Chondrocyte (in vitro differentiated cells): Measurements from ENCODE around the gene BCKDK. TPM values are rescaled to one million over a fixed set of nuclear protein-coding genes. Genes with fewer than 3 reads are reported as not detected.

Source experiments
- DNase-seq: peaks from one replicate; pipeline ENCODE4 v3.0.0; 2021; ENCODE audit warnings: mixed read lengths, low spot score
- H3K27ac Mint-ChIP-seq: one replicate; pipeline ENCODE4 v1.8.0; 2021; ENCODE audit warnings: mild to moderate bottlenecking, moderate library complexity, mixed read lengths; ENCODE audit not compliant: unreplicated experiment
- H3K27me3 Mint-ChIP-seq: 2 replicates; pipeline ENCODE4 v1.8.0; 2021; ENCODE audit warnings: low read depth, mixed read lengths
- H3K36me3 Mint-ChIP-seq: 2 replicates; pipeline ENCODE4 v1.8.0; 2021; ENCODE audit warnings: low read depth, mixed read lengths
- H3K4me1 Mint-ChIP-seq: 2 replicates; pipeline ENCODE4 v1.8.0; 2021; ENCODE audit warnings: low read depth, mild to moderate bottlenecking, mixed read lengths
- H3K4me3 Mint-ChIP-seq: one replicate; pipeline ENCODE4 v1.8.0; 2021; ENCODE audit warnings: mild to moderate bottlenecking, moderate library complexity, mixed read lengths; ENCODE audit not compliant: unreplicated experiment
- H3K9me3 Mint-ChIP-seq: 2 replicates; pipeline ENCODE4 v1.8.0; 2021; ENCODE audit warnings: low read depth, mixed read lengths
- CTCF ChIP-seq: fragments of 200-600 bp; sonication (generic); IDR thresholded peaks from 2 replicates; pipeline ENCODE4 v1.5.0; 2021; ENCODE audit warnings: antibody characterized with exemption, mild to moderate bottlenecking, moderate library complexity
- total RNA-seq: library from RNA; stranded (reverse); gene quantifications from 3 replicates; pipeline ENCODE4 v1.2.1, GENCODE V29; 2021

The BCKDK gene
- total RNA-seq, 1 donor from 2014 or later = 36.3 TPM

GRCh38 chr16:31145398-31145990, 37.3 kb downstream of the BCKDK start:
- no peaks in the 10 kb centered on the region for H3K36me3 Mint-ChIP-seq
- DNase-seq = no peak
- peaks cover 18% of the 10 kb centered on the region for H3K27me3 Mint-ChIP-seq
- H3K9me3 Mint-ChIP-seq = no peaks in the 10 kb centered on the region
- H3K4me1 Mint-ChIP-seq = peaks cover 18% of the 10 kb centered on the region
- no peak overlapping the region for H3K27ac Mint-ChIP-seq
- TF ChIP-seq CTCF = no peak
- H3K4me3 Mint-ChIP-seq = no peak overlapping the region

- Mint-ChIP-seq H3K36me3 (no peaks in the 10 kb centered on the region), H3K4me3 (no peak overlapping the region), H3K4me1 (peaks cover 4% of the 10 kb centered on the region), H3K27ac (no peak overlapping the region), H3K27me3 (peaks cover 18% of the 10 kb centered on the region), H3K9me3 (no peaks in the 10 kb centered on the region)
- no peak for TF ChIP-seq CTCF
- DNase-seq = no peak
These were observed 39.4 kb downstream of the BCKDK start for GRCh38 chr16:31147574-31147973.

GRCh38 chr16:31148281-31148728, 40.1 kb downstream of the BCKDK start:
- no peak for TF ChIP-seq CTCF
- H3K4me3 Mint-ChIP-seq = no peak overlapping the region
- peaks cover 18% of the 10 kb centered on the region for H3K27me3 Mint-ChIP-seq
- H3K27ac Mint-ChIP-seq = no peak overlapping the region
- H3K9me3 Mint-ChIP-seq = no peaks in the 10 kb centered on the region
- no peaks in the 10 kb centered on the region for H3K36me3 Mint-ChIP-seq
- peaks cover 4% of the 10 kb centered on the region for H3K4me1 Mint-ChIP-seq
- no peak for DNase-seq

- DNase-seq = no peak
- no peaks in the 10 kb centered on the region for H3K36me3 Mint-ChIP-seq
- no peak overlapping the region for H3K4me3 Mint-ChIP-seq
- no peak overlapping the region for H3K27ac Mint-ChIP-seq
- H3K9me3 Mint-ChIP-seq = no peaks in the 10 kb centered on the region
- H3K4me1 Mint-ChIP-seq = peaks cover under 1% of the 10 kb centered on the region
- no peak for TF ChIP-seq CTCF
- peaks cover 18% of the 10 kb centered on the region for H3K27me3 Mint-ChIP-seq
These were observed 40.7 kb downstream of the BCKDK start for GRCh38 chr16:31148896-31149295.

GRCh38 chr16:31149332-31149731, 41.1 kb downstream of the BCKDK start:
- H3K36me3 Mint-ChIP-seq = no peaks in the 10 kb centered on the region
- peaks cover 18% of the 10 kb centered on the region for H3K27me3 Mint-ChIP-seq
- TF ChIP-seq CTCF = no peak
- H3K4me1 Mint-ChIP-seq = no peaks in the 10 kb centered on the region
- no peak overlapping the region for H3K27ac Mint-ChIP-seq
- DNase-seq = no peak
- no peak overlapping the region for H3K4me3 Mint-ChIP-seq
- no peaks in the 10 kb centered on the region for H3K9me3 Mint-ChIP-seq
